Upper lobe of left lung (tissue), 4 donors: ENCODE results near the gene TEF.

Source experiments
- EP300 ChIP-seq, 4 donors: sonication (generic); formaldehyde crosslinking; IDR thresholded peaks; one replicate each; pipeline ENCODE4 v1.5.1; 2017; ENCODE audit warnings: antibody characterized with exemption in 4 of 4, control low read depth in 2 of 4
- POLR2A ChIP-seq, 4 donors: fragments of 450-650 bp; IDR thresholded peaks; one replicate each; pipeline ENCODE4 v1.5.1; 2016 to 2017; ENCODE audit warnings: antibody characterized with exemption in 4 of 4, mild to moderate bottlenecking in 2 of 4
- POLR2AphosphoS5 ChIP-seq, 2 donors: sonication (generic); formaldehyde crosslinking; IDR thresholded peaks; one replicate each; pipeline ENCODE4 v1.5.1; 2017; ENCODE audit warnings: antibody characterized with exemption in 2 of 2
- TF ChIP-seq, protein P1 (sequence below), 6 experiments: fragments of 450-650 bp in 4 of 6; fragments of 200-600 bp in 2 of 6; sonication (generic) in 2 of 6; IDR thresholded peaks; one replicate each; pipeline ENCODE4 v1.5.1; 2016 to 2019; ENCODE audit warnings: antibody characterized with exemption in 6 of 6

DNA sequence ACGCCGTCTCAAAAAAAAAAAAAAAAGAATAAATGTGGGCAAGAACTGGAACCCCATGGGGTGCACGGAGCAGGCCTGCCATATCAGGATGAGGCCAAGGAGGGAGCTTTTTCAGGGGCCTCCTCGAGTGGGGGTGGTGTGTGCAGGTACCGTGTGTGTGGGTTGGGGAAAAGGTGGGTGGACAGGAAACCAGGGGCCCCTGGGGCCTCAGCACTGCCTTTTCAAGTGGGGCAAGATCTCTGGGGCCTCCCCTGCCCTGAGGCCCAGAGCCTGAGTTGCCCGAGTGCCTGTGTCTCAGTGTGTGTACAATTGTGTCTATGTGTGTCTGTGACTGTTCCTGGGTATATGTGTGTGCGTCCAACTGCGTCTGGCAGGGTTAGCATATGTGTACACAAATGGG is 23.8 kb downstream of the TEF start:
- TF ChIP-seq, protein P1, sequence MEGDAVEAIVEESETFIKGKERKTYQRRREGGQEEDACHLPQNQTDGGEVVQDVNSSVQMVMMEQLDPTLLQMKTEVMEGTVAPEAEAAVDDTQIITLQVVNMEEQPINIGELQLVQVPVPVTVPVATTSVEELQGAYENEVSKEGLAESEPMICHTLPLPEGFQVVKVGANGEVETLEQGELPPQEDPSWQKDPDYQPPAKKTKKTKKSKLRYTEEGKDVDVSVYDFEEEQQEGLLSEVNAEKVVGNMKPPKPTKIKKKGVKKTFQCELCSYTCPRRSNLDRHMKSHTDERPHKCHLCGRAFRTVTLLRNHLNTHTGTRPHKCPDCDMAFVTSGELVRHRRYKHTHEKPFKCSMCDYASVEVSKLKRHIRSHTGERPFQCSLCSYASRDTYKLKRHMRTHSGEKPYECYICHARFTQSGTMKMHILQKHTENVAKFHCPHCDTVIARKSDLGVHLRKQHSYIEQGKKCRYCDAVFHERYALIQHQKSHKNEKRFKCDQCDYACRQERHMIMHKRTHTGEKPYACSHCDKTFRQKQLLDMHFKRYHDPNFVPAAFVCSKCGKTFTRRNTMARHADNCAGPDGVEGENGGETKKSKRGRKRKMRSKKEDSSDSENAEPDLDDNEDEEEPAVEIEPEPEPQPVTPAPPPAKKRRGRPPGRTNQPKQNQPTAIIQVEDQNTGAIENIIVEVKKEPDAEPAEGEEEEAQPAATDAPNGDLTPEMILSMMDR (IDR thresholded peaks at IDR 0.05): no peak
- TF ChIP-seq POLR2A (IDR thresholded peaks at IDR 0.05) (no peak), POLR2AphosphoS5 (IDR thresholded peaks at IDR 0.05) (no peak), EP300 (IDR thresholded peaks at IDR 0.05) (no peak)
